Epithelial cell of proximal tubule (primary cell): ENCODE results near the gene ADGRB3. TPM values are rescaled to one million over a fixed set of nuclear protein-coding genes. Genes with fewer than 3 reads are reported as not detected.
"Not testable (repeated sequence)": the region's sequence is repeated elsewhere in the genome, so short reads cannot be mapped to it uniquely, and the experiment has no call there.

Source experiments
- DNase-seq: peaks from one replicate; pipeline ENCODE4 v3.0.0-alpha.2; 2011; ENCODE audit warnings: low read depth
- H3K4me3 ChIP-seq: 2 replicates; pipeline ENCODE4 v1.5.1; 2011; ENCODE audit warnings: low read depth, mild to moderate bottlenecking, low read length
- CTCF ChIP-seq: conservative IDR thresholded peaks from 2 replicates; pipeline ENCODE4 v1.5.1; 2012; ENCODE audit warnings: low read depth, mild to moderate bottlenecking, low read length
- total RNA-seq: library from RNA; depleted of rRNA; stranded (reverse); fragments of >200 nt; gene quantifications from 2 replicates; pipeline ENCODE4 v1.2.3, GENCODE V29; 2015

The ADGRB3 gene
- total RNA-seq, 1 donor from 2014 or later, result 4.7 TPM

- H3K4me3 ChIP-seq, result no peak overlapping the region
- DNase-seq, result no peak
- no peak for TF ChIP-seq CTCF
Observed at GRCh38 chr6:68874747-68875146, 239.7 kb downstream of the ADGRB3 start.

- no peak for DNase-seq
- H3K4me3 ChIP-seq, result no peak overlapping the region
- TF ChIP-seq CTCF, result no peak
Observed at GRCh38 chr6:68875403-68875802, 240.3 kb downstream of the ADGRB3 start.

- no peak overlapping the region for H3K4me3 ChIP-seq
- no peak for DNase-seq
- TF ChIP-seq CTCF, result peak; percentile 54
Observed at GRCh38 chr6:68876792-68877493, 241.9 kb downstream of the ADGRB3 start.

- TF ChIP-seq CTCF, result no peak
- H3K4me3 ChIP-seq, result no peak overlapping the region
- no peak for DNase-seq
Observed at GRCh38 chr6:68880050-68880813, 245.2 kb downstream of the ADGRB3 start.

- not testable (repeated sequence) for DNase-seq, H3K4me3 ChIP-seq
Observed at GRCh38 chr6:68883325-68883724, 248.2 kb downstream of the ADGRB3 start.

GRCh38 chr6:68891419-68891818 lies 256.3 kb downstream of the ADGRB3 start:
- DNase-seq, result peak; percentile 13
- H3K4me3 ChIP-seq, result no peak overlapping the region
- TF ChIP-seq CTCF, result no peak

- no peak for DNase-seq
- no peak overlapping the region for H3K4me3 ChIP-seq
- no peak for TF ChIP-seq CTCF
Observed at GRCh38 chr6:68892452-68892851, 257.4 kb downstream of the ADGRB3 start.
